ENCODE results near the gene KDM4C.

KDM4C gene

GRCh38 chr9:7086389-7086788, 328.6 kb downstream of the KDM4C start:
- Histone ChIP-seq H3K9ac (ENCODE audit: low read depth, low read length) (no peak overlapping the region), H3K27ac (ENCODE audit: low read length) (no peak overlapping the region), H2AFZ (ENCODE audit: low read depth, low read length) (no peak overlapping the region), H3K4me2 (ENCODE audit: insufficient read depth, low read length) (no peak overlapping the region), H3K9me3 (ENCODE audit: insufficient read depth, low read length, severe bottlenecking) (no peaks in the 10 kb centered on the region), H3K4me3 (ENCODE audit: low read depth in 1 of 2, low read length in 2 of 2) (no peak overlapping the region), H3K4me1 (ENCODE audit: insufficient read depth, low read length) (no peaks in the 10 kb centered on the region), H4K20me1 (ENCODE audit: insufficient read depth, low read length) (no peaks in the 10 kb centered on the region), H3K36me3 (ENCODE audit: insufficient read depth, low read length) (no peaks in the 10 kb centered on the region), H3K79me2 (ENCODE audit: insufficient read depth, low read length) (no peaks in the 10 kb centered on the region), H3K27me3 (ENCODE audit: insufficient read depth, low read length, poor library complexity) (no peaks in the 10 kb centered on the region)
- ATAC-seq (ENCODE audit: insufficient read depth, low read depth) (no peak), DNase-seq (no peak)
- TF ChIP-seq EZH2 (IDR thresholded peaks at IDR 0.05; ENCODE audit: borderline replicate concordance, low read depth, low read length, severe bottlenecking), result no peak
- TF ChIP-seq, protein P1, sequence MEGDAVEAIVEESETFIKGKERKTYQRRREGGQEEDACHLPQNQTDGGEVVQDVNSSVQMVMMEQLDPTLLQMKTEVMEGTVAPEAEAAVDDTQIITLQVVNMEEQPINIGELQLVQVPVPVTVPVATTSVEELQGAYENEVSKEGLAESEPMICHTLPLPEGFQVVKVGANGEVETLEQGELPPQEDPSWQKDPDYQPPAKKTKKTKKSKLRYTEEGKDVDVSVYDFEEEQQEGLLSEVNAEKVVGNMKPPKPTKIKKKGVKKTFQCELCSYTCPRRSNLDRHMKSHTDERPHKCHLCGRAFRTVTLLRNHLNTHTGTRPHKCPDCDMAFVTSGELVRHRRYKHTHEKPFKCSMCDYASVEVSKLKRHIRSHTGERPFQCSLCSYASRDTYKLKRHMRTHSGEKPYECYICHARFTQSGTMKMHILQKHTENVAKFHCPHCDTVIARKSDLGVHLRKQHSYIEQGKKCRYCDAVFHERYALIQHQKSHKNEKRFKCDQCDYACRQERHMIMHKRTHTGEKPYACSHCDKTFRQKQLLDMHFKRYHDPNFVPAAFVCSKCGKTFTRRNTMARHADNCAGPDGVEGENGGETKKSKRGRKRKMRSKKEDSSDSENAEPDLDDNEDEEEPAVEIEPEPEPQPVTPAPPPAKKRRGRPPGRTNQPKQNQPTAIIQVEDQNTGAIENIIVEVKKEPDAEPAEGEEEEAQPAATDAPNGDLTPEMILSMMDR (IDR thresholded peaks at IDR 0.05; ENCODE audit: borderline replicate concordance, extremely low read depth, low read length, poor library complexity, severe bottlenecking), result no peak

GRCh38 chr9:7088611-7089010, 330.8 kb downstream of the KDM4C start:
- H3K27ac ChIP-seq (ENCODE audit: low read length), result no peak overlapping the region
- H2AFZ ChIP-seq (ENCODE audit: low read depth, low read length), result no peak overlapping the region
- no peaks in the 10 kb centered on the region for H3K9me3 ChIP-seq (ENCODE audit: insufficient read depth, low read length, severe bottlenecking)
- no peak overlapping the region for H3K4me2 ChIP-seq (ENCODE audit: insufficient read depth, low read length)
- DNase-seq, result no peak
- ATAC-seq (ENCODE audit: insufficient read depth, low read depth), result no peak
- no peak overlapping the region for H3K4me3 ChIP-seq (ENCODE audit: low read depth in 1 of 2, low read length in 2 of 2)
- no peak for TF ChIP-seq EZH2 (IDR thresholded peaks at IDR 0.05; ENCODE audit: borderline replicate concordance, low read depth, low read length, severe bottlenecking)
- TF ChIP-seq, protein P1 (IDR thresholded peaks at IDR 0.05; ENCODE audit: borderline replicate concordance, extremely low read depth, low read length, poor library complexity, severe bottlenecking), result no peak
- H3K27me3 ChIP-seq (ENCODE audit: insufficient read depth, low read length, poor library complexity), result no peaks in the 10 kb centered on the region
- H3K36me3 ChIP-seq (ENCODE audit: insufficient read depth, low read length), result no peaks in the 10 kb centered on the region
- no peak overlapping the region for H3K9ac ChIP-seq (ENCODE audit: low read depth, low read length)
- no peaks in the 10 kb centered on the region for H3K79me2 ChIP-seq (ENCODE audit: insufficient read depth, low read length)
- H3K4me1 ChIP-seq (ENCODE audit: insufficient read depth, low read length), result no peaks in the 10 kb centered on the region
- H4K20me1 ChIP-seq (ENCODE audit: insufficient read depth, low read length), result no peaks in the 10 kb centered on the region

GRCh38 chr9:7089406-7090193, 331.8 kb downstream of the KDM4C start:
- Histone ChIP-seq H3K27ac (ENCODE audit: low read length) (no peak overlapping the region), H3K9ac (ENCODE audit: low read depth, low read length) (no peak overlapping the region), H3K27me3 (ENCODE audit: insufficient read depth, low read length, poor library complexity) (no peaks in the 10 kb centered on the region), H3K36me3 (ENCODE audit: insufficient read depth, low read length) (no peaks in the 10 kb centered on the region), H4K20me1 (ENCODE audit: insufficient read depth, low read length) (no peaks in the 10 kb centered on the region), H3K79me2 (ENCODE audit: insufficient read depth, low read length) (no peaks in the 10 kb centered on the region), H3K9me3 (ENCODE audit: insufficient read depth, low read length, severe bottlenecking) (no peaks in the 10 kb centered on the region), H3K4me1 (ENCODE audit: insufficient read depth, low read length) (no peaks in the 10 kb centered on the region), H3K4me3 (ENCODE audit: low read depth in 1 of 2, low read length in 2 of 2) (no peak overlapping the region), H3K4me2 (ENCODE audit: insufficient read depth, low read length) (no peak overlapping the region), H2AFZ (ENCODE audit: low read depth, low read length) (no peak overlapping the region)
- ATAC-seq (ENCODE audit: insufficient read depth, low read depth), result no peak; the same call in 2 of the 3 replicates
- no peak for DNase-seq
- no peak for TF ChIP-seq EZH2 (IDR thresholded peaks at IDR 0.05; ENCODE audit: borderline replicate concordance, low read depth, low read length, severe bottlenecking)
- TF ChIP-seq, protein P1 (IDR thresholded peaks at IDR 0.05; ENCODE audit: borderline replicate concordance, extremely low read depth, low read length, poor library complexity, severe bottlenecking), result no peak

Measured in DND-41 (cell line).